IPS-NIHi11 (cell line): ENCODE data around the gene MIPOL1.

Source experiments
- DNase-seq: peaks from one replicate; pipeline ENCODE4 v3.0.0; 2012; ENCODE audit warnings: mixed read lengths, low spot score

The MIPOL1 gene

DNA sequence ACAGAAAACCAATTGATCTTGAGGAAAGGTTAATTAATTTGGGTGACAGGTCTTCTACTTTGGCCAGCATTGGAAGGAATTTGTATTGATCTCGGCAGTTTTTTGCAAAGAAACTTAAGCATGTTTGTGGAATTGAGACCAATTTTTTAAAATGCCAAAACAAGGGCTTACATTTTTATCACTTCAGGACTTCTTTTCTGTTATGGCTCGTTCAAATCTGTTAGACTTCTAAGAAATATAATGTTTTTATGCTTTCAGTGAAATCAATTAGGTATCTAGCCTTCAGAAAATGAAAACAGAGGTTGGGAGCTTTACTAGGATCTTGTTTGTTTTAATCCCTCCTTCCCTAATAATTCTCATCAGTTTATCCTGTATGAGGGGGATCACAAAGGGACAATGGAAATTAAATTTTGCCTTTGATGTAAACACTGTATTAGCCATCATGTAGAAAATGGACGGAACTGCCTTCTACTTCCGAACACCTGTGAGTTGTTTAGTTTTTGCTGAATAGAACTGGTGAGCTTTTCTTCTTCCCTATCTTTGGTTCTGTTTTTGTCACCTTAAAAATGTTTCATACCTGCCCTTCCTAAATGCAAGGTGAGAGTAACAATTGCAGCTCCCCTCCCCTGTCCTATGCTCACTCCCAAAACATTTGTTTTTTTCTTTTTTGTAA is 389.5 kb downstream of the MIPOL1 start:
- no peak for DNase-seq

DNA sequence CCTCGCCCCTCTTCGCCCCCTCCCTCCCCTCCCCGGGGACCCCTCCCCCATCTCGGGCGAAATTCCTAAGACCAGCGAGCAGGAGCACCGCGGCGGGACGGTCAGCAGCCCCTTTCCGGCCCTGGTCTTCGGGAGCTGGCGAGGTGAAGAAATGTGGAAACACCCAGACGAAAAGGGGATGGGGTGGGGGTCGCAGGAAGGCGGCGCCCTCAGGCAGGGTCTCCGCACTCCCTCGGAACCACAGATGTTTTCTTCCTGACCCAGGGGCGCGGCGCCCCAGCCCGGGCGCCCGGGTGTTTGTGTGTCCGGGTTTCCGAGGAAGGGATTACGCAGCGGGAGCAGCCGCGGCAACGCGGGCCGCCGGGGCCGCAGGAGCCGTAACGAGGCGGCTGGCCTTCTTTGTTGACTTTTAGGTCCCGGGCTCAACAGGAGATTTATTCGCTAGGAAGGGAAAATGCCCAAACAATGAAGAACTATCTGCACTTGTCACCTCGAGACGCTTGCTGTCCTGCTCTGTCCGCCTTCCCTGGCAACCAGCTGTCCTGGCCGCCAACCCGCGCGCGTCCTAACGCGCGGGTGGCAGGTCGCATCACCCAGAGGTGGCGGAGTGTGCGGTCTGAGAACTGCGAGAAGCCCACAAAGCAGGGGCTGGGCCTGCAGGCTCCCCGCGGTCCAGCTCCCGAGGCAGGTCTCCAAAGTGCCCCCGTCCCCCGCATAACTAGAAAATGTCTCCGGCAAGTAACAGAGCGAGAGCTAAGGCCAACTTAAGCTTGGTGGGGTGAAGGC is 390.3 kb downstream of the MIPOL1 start:
- DNase-seq, result no peak

DNA sequence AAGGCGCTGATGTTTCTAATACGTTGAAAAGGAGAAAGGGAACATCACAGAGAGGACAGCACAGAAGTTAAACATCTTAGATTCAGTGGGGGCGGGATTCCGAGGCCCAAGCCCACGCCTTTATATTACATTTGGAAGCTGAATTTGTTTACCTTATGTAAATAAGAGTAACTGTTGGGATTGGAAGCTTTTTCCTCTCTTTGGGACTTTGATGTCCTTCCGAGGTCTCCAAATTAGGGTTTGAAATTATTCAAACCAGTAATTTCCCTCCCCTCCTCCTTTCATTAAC is 390.9 kb downstream of the MIPOL1 start:
- no peak for DNase-seq

DNA sequence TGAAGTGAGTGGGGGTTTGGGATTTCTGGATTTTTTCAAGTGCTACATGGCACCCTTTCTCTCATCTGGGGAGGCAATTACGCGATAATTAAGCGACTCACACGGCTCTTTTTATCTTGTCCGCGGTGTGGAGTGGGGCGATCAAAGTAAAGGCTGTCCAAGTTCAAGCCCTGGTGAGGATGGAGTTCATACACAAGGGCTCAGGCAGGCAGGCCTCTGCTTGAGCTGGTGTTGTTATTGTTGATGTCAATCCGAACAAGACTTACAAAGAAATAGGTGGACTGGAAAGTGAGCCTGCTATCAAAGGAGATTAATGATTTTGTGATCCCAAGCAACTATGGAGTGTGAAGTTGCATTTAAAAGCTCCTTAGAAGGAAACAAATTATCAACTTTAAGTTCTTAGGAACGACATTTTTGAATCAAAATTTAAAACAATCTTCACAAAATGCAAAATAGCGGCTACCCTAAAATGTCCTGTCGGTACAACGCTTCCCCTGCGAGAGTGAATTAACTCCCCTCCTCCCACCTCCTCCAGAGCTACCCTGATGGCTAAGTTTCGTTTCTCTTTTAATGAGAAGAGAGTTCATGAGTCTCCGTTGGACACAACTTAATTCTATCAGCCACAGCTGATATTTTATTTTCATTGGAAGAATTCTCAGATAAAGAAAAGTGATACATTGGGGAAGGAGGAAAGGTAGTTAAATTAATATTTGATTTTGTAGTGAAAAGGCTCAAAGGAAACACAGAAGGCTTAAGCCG is 391.4 kb downstream of the MIPOL1 start:
- no peak for DNase-seq

DNA sequence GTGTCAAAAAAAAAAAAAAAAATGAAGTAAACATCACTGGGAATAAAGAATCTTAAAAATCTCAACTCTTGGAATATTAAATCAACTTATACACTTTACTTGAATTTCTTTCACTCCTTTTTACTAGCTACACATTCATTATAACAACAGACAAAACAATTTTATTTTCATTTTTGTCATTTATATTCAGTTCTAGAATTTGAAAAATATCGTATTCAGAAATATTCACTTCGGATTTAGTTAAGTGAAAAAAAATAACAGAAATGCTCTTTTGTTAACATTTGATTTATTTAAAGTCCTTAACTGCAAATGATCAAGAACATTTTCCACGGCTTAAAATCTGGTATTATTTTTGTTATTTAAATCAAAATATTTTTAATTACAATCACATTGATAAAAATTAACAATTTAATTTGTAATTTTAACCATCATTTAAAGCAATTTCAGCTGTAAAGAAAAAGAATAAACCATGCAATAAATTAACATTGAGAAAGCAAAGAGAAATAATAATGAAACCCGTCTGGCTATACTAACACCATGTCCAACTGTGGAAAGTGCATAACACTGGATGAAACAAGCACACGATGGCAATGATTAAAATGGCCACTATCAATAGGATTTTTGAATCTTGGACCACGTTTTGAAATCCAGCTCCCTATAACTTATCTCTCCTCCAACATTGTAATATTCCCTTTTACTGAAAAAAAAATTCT is 392.1 kb downstream of the MIPOL1 start:
- no peak for DNase-seq

DNA sequence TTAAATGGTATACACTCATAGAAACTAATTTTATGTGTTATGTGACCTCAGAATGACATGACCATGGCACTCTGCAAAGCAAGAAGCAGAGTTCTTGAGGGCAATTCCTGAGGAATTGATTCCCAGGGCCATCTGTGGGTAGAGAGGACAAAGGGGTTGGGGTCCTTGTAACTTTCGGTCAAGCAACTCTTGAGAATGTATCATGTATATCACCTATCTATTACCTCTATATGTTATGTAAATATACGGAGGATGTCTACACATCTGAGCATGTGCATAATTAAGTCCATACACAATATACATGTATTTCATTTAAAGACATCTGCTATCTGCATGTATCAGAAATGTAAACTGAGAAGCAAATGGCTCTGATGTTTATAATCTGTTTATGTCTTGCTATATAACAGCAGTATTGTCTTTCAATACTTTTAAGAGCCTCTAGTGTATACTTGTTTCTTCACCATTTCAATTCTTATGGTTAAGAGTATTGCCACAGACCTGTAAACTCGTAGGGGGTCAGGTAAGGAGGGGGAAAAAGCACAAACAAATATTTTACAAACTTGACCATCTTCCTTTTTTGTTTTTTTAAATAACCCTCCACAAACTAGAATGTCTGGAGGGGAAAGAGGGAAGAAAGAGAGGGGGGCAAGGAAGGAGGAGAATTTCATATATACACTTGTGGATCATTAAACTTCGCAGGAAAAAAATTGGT is 392.8 kb downstream of the MIPOL1 start:
- no peak for DNase-seq

DNA sequence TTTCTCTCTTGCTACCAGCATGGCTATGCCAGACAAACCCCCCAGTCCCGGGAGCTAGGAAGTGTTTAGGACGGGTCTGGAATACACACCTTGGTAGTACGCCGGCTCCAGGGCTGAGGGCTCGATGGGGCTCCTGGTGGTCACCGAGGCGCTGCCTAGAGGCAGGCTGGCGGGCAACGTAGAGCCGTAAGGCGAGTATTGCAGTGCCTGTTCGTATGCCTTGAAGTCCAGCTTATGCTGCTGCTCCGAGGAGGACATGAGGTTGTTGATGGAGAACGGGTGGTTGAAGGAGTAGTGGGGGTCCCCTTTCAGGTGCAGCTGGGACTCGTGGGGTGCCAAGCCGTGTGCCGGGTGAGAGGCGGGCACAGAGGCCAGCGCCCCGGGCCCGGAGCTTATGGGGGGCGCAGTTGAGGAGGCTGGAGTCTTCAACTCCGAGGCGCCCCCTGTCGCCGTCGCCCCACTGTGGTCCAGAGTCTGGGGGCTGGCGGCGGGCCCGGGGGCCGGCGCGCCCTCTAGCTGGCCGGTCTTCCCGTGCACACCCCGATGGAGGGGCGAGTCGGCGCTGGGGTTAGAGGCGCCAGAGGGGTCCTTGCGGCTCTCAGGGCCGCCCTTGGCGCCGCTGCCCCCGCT is 393.7 kb downstream of the MIPOL1 start:
- DNase-seq, result peak; percentile 64

DNA sequence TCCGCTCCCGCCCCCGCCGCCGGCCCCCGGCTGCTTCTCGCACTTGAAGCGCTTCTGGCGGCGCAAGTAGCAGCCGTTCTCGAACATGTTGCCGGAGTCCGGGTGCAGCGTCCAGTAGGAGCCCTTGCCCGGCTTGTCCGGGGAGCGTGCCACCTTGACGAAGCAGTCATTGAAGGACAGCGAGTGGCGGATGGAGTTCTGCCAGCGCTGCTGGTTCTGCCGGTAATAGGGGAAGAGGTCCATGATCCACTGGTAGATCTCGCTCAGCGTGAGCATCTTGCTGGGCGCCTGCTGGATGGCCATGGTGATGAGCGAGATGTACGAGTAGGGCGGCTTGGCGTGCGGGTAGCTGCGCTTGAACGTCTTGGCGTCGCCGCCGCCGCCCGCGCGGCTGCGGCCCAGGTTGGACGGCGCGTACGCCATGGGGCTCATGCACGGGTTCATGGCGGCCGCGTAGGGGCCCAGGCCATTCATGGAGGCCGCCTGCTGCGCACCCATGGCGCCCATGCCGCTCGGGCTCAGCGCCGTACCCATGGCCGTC is 394.3 kb downstream of the MIPOL1 start:
- no peak for DNase-seq

DNA sequence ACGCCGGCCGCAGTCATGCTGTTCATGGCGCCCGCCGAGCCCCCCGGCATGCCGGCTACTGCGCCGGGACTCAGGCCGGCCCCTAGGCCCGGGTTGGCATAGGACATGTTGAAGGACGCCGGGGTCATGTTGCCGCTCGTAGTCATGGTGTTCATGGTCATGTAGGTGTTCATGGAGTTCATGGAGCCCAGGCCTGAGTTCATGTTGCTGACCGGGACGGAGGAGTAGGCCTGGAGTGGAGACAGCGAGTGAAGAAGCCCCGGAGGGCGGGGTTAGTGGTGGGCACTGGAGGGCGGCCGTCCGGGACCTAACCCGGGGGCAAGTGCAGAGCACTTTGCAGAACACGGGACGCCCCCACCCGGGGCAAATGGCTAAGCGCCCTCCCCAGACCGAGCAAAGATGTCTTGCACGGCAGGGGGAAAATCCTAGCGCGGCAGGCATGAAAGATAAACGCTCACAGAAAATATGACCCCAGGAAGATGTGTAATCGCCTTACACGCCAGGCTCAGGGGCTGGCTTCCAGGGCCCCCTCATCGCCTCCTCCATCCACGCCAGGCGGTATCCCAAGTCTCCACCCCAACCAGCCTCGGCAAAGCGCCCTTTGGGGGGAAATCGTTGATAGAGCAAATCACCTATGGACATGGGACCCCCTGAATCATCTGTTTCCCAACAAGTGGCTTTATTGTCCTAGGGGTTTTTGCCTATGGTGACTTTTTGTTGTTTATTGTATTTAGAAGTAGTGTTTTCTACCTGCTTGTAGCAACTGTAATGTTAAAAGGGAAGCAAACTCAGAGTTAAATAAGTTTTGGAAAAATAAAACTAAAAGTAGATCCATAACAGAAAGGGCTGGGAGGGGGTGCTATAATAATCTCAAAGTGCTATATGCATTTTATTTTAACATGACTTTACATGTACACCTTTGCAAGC is 395.0 kb downstream of the MIPOL1 start:
- no peak for DNase-seq

DNA sequence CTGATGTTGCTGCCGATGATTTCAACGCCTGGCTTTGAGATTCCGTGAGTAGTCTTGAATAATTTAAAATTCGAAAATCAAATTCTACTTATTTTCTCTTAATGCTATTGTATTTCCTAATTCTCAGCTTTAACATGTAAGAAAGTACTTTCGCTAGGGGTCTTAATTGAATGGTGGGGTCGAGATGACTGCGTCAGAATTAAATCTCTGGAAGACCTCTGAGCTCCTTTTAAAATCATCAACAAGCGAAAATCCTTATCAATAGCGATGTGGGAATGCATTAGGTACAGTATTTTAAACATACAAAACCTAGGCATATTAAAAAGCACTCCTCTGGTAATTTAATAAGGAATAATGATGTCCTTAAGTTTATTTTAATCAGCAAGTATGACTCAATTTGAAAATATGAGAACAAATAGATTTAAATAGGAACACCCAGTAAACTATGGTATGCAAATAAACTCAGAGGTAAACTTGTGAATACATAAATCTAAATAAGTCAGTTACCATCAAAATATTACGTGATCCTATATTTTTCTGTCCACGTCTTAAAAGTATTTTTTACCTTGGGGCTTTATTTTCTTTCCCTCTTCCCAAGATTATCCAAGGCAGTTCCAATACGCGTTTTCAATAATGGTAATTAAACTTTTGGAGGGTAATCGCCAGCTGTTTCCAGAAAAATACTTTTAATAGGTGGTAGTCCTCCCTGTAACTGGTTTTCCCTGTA is 395.9 kb downstream of the MIPOL1 start:
- DNase-seq, result no peak

DNA sequence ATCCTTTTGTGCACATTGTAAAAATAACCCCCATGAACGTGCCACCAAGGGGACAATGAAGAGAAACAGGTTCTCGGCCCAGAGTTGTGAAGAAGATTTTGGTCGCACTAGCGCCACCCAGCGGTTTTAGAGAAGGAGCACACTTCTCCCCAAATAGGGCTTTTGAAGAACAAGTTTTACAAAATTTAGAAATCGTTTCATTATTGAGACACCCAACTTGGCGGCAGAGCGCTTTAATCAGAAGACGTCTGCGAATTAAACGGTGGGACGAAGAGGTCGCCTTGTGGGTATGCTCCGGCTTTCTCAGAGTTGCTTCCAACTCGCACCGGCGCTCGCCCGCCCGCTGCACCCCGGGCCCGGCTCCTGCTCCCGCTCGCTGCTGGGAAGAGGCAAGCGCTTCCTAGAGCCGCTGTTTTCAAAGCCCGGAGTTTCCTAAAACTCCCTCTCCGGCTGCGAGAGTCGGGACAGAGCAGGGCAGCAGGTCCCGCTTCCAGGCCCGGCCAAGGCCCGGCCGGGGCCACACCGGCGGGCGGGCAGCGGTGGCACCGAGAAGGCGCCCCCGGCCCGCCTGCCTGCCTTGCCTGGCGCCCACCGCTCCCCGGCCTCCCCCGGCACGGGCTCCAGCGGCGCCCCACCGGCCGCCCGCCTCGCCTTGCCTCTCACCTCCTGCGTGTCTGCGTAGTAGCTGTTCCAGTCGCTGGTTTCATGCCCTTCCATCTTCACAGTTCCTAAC is 396.7 kb downstream of the MIPOL1 start:
- DNase-seq, result no peak

DNA sequence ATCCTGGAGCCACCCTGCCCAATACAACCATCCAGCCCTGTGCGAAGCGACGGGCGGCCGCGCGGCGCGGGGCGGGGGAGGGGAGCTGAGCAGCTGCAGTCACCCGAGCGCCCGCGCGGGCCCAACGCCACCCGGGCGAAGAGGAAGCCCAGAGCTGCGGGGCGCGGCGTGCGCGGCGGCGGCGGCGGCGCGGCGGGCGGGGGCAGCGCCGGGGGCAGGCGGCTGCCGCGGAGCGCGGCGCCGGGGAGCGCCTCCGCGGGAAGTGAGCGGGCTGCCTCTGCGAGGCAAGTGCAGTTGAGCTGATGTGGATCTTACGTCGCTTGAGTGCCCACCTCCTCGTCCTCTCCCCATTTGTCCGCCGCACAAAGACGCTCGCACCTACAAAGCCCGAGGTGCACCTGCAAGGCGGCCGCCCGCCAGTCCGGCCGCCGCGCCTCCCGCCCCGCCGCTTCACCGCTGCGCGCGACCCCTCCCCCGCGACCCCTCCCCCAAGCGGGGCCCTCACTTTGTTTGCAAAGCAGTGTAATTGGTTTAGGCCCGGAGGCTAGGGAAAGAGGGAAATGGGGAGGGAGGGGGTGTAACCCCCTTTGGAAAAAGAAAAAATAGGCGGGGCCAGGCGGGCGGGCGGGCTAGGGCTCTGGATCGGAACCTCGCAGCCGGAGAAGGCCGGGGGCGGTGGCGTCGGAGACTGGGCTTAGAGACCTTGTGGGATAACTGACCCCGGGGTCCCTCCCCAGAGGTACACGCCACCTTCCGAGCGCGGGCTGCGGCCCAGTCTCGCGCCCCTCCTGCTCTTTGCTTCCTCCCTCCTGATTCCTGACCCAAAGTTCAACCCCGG is 397.5 kb downstream of the MIPOL1 start, which contains the start of the genes FOXA1 and TTC6:
Gene FOXA1, minus strand, starts transcription at position 279 of the 838 bp plus-strand sequence. Its CDS starts 277 bp downstream, at position 2.
Gene TTC6, plus strand, starts transcription at position 659 of the 838 bp plus-strand sequence. CDS start 26,436 bp downstream, outside the sequence.
- DNase-seq, result peak; percentile 68

DNA sequence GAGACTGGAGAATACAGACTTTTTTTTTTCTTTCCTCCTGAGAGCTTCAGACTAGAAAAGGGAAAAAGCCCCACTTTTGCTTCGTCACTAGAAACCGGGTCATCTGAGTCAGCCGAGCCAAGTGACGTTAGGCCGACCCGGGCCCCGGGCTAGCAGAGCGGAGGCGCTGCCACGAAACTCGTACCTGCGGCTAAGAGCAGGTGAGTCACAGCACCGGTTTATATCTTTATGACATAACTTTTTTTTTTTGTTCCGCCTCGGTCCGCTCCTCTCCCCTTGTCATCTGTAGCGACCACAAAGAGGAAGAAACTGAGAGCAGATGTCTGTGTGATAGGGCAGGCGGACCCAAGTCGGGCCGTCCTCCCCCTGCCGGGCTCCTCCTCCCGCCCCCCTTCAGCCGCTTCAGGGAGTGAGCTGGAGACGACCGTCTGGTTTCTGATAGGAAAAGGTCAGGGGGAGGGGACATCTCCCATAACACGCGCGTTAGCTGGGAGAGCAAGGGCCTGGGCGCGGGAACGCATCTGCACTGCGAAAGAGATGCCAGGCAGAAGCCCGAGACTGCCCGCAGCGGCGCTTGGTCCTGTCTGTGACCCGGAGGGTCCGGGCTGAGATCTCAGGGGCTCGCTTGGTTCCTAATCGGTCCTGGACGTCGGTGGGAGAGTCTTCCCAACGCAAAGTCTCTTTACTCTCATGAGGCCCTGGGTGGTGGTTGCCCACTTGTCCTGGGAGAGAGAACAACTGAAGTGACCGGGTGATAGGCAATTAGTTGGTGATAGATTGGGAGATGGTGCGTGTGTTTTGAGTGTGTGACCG is 398.3 kb downstream of the MIPOL1 start:
- DNase-seq, result peak; percentile 70

DNA sequence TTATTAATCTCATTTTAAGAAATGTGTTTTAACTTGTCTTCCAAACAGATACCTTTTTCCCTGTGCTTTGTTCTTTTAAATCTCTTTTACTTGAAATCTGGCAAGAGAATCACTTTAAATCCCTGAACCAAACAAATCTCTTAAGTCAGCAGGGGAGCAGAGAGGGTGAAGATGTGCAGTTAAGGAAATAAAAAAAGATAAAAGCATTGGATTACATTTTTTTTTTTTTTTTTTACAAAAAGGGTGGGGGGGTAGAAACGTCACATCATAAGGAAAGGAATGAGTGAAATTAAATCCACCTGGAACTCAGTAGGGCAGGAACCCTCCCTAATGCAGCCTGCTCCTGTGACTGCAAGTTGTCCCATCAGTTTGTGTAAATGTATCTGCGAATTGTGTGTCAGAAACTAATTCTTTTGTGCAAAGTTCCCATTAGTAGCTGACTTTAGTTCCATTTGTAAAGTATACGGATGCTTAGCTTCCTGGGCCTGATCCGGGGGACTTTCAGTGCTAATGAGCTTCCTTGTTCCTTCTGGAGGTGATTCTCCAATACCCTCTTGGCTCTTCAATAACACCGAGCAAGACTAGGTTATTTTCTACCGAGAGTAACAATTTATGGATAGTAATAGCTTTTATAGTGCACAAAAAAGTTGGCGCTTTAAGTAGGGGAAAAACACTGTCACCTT is 399.2 kb downstream of the MIPOL1 start:
- DNase-seq, result no peak

DNA sequence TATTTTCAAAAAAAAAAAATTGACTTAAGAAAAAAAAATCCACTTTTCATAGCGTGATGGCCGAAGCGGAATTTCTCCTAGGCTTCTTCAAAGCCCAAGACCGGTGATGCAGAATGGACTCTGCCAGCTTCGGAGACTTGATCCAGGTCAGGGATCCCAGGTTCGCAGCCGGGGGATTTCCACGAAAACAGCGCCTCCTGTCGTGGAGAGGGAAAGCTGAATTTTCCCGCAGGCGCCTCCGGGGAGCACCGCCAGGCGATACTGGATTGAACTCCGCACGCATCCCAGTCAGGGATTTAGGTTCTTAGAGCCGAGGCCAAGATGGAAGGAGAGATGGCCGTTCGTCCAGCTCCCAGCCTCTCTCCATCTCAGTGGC is 399.8 kb downstream of the MIPOL1 start:
- DNase-seq, result peak; percentile 67
